Spinal cord (tissue), 10 donors: ENCODE measurements around the gene DYNC1H1. TPM values are rescaled to one million over a fixed set of nuclear protein-coding genes. Genes with fewer than 3 reads are reported as not detected.

Source experiments
- DNase-seq, 6 donors: peaks; one replicate each; pipeline versions ENCODE4 v3.0.0 to v3.0.0-alpha.2; 2013 to 2015; ENCODE audit warnings: low spot score in 6 of 6, low read depth in 4 of 6
- H3K27ac ChIP-seq: one replicate; pipeline ENCODE4 v1.5.1; 2013; ENCODE audit warnings: low read depth, low read length, control low read depth
- H3K27me3 ChIP-seq: one replicate; pipeline ENCODE4 v1.6.1; 2013; ENCODE audit warnings: low read length; ENCODE audit not compliant: control insufficient read depth, insufficient read depth
- H3K36me3 ChIP-seq: one replicate; pipeline ENCODE4 v1.6.1; 2013; ENCODE audit warnings: low read length; ENCODE audit not compliant: control insufficient read depth, insufficient read depth
- H3K4me1 ChIP-seq: one replicate; pipeline ENCODE4 v1.6.1; 2013; ENCODE audit warnings: low read length; ENCODE audit not compliant: control insufficient read depth, insufficient read depth
- H3K4me3 ChIP-seq: one replicate; pipeline ENCODE4 v1.5.1; 2013; ENCODE audit warnings: low read depth, low read length, control low read depth
- H3K9me3 ChIP-seq: one replicate; pipeline ENCODE4 v1.6.1; 2013; ENCODE audit warnings: low read length; ENCODE audit not compliant: control insufficient read depth, insufficient read depth
- WGBS: methylation state at CpG from one replicate; pipeline ENCODE4 v1.1.5; 2013; ENCODE audit warnings: missing lambda C conversion rate; ENCODE audit not compliant: insufficient coverage; 5-methylcytosine and 5-hydroxymethylcytosine counted together
- polyA plus RNA-seq, 2 donors: library from polyadenylated mRNA; unstranded; fragments of 120-200 nt; gene quantifications; one replicate each; pipeline ENCODE4 v1.2.1, GENCODE V29; 2013; ENCODE audit not compliant: insufficient read length in 2 of 2
- total RNA-seq, 2 donors: library from RNA; depleted of rRNA in 1 of 2; stranded (reverse); fragments of 120-200 nt in 1 of 2; fragments of >200 nt in 1 of 2; gene quantifications; one replicate each; pipeline versions ENCODE4 v1.2.3 to v1.2.4, GENCODE V29; 2013 to 2014
- donor health status: healthy.

DYNC1H1 gene
- total and polyA plus RNA-seq, 4 donors = 534 to 818 (median 636) TPM

GRCh38 chr14:102007916-102008418 lies 43.6 kb downstream of the DYNC1H1 start:
- Histone ChIP-seq H3K27me3 (no peaks in the 10 kb centered on the region), H3K27ac (no peak overlapping the region), H3K36me3 (peaks cover 90% of the 10 kb centered on the region), H3K4me1 (no peaks in the 10 kb centered on the region), H3K9me3 (no peaks in the 10 kb centered on the region), H3K4me3 (no peak overlapping the region)
- 70% methylated on average over 6 of the region's 14 CpGs for WGBS
- DNase-seq = no peak

- peak in 1 of 6 donors; percentile 11 for DNase-seq
- H3K4me3 ChIP-seq = no peak overlapping the region
- H3K36me3 ChIP-seq = peaks cover 90% of the 10 kb centered on the region
- no peaks in the 10 kb centered on the region for H3K27me3 ChIP-seq
- H3K27ac ChIP-seq = no peak overlapping the region
- WGBS = 54% methylated on average over 6 of the region's 8 CpGs
- H3K4me1 ChIP-seq = no peaks in the 10 kb centered on the region
- no peaks in the 10 kb centered on the region for H3K9me3 ChIP-seq
Observed at GRCh38 chr14:102008891-102009290, 44.5 kb downstream of the DYNC1H1 start.

- WGBS = 98% methylated on average over 4 of the region's 8 CpGs
- Histone ChIP-seq H3K27ac (no peak overlapping the region), H3K27me3 (no peaks in the 10 kb centered on the region), H3K4me1 (no peaks in the 10 kb centered on the region), H3K9me3 (no peaks in the 10 kb centered on the region), H3K4me3 (no peak overlapping the region), H3K36me3 (peaks cover 94% of the 10 kb centered on the region)
- no peak for DNase-seq
Observed at GRCh38 chr14:102011631-102012030, 47.3 kb downstream of the DYNC1H1 start.

GRCh38 chr14:102012336-102012735 lies 48.0 kb downstream of the DYNC1H1 start:
- no peak overlapping the region for H3K27ac ChIP-seq
- H3K4me1 ChIP-seq = no peaks in the 10 kb centered on the region
- WGBS = 95% methylated on average over 7 of the region's 7 CpGs
- DNase-seq = no peak
- no peaks in the 10 kb centered on the region for H3K9me3 ChIP-seq
- peaks cover 96% of the 10 kb centered on the region for H3K36me3 ChIP-seq
- H3K27me3 ChIP-seq = no peaks in the 10 kb centered on the region
- no peak overlapping the region for H3K4me3 ChIP-seq

- no peaks in the 10 kb centered on the region for H3K9me3 ChIP-seq
- H3K4me1 ChIP-seq = no peaks in the 10 kb centered on the region
- DNase-seq = no peak
- no peak overlapping the region for H3K27ac ChIP-seq
- no peaks in the 10 kb centered on the region for H3K27me3 ChIP-seq
- peaks cover 96% of the 10 kb centered on the region for H3K36me3 ChIP-seq
- no peak overlapping the region for H3K4me3 ChIP-seq
- WGBS = 93% methylated on average over 8 of the region's 10 CpGs
Observed at GRCh38 chr14:102013669-102014200, 49.4 kb downstream of the DYNC1H1 start.

- no peak for DNase-seq
- Histone ChIP-seq H3K27ac (no peak overlapping the region), H3K27me3 (no peaks in the 10 kb centered on the region), H3K4me1 (no peaks in the 10 kb centered on the region), H3K36me3 (peaks cover 96% of the 10 kb centered on the region), H3K9me3 (no peaks in the 10 kb centered on the region), H3K4me3 (no peak overlapping the region)
- 97% methylated on average over 13 of the region's 16 CpGs for WGBS
Observed at GRCh38 chr14:102015045-102015685, 50.8 kb downstream of the DYNC1H1 start.

GRCh38 chr14:102015771-102016170 lies 51.4 kb downstream of the DYNC1H1 start:
- no peak overlapping the region for H3K27ac ChIP-seq
- H3K4me3 ChIP-seq = no peak overlapping the region
- no peaks in the 10 kb centered on the region for H3K4me1 ChIP-seq
- 97% methylated on average over 19 of the region's 19 CpGs for WGBS
- no peaks in the 10 kb centered on the region for H3K27me3 ChIP-seq
- no peaks in the 10 kb centered on the region for H3K9me3 ChIP-seq
- peaks cover 96% of the 10 kb centered on the region for H3K36me3 ChIP-seq
- DNase-seq = no peak

GRCh38 chr14:102016420-102017090 lies 52.2 kb downstream of the DYNC1H1 start:
- DNase-seq = no peak
- Histone ChIP-seq H3K4me1 (no peaks in the 10 kb centered on the region), H3K9me3 (no peaks in the 10 kb centered on the region), H3K27me3 (no peaks in the 10 kb centered on the region), H3K36me3 (peaks cover 98% of the 10 kb centered on the region), H3K27ac (no peak overlapping the region), H3K4me3 (no peak overlapping the region)
- WGBS = 94% methylated on average over 18 of the region's 21 CpGs

GRCh38 chr14:102018251-102018650 lies 53.9 kb downstream of the DYNC1H1 start:
- H3K36me3 ChIP-seq = peaks cover 100% of the 10 kb centered on the region
- H3K4me3 ChIP-seq = no peak overlapping the region
- DNase-seq = no peak
- 96% methylated on average over 18 of the region's 19 CpGs for WGBS
- no peaks in the 10 kb centered on the region for H3K4me1 ChIP-seq
- no peaks in the 10 kb centered on the region for H3K9me3 ChIP-seq
- H3K27me3 ChIP-seq = no peaks in the 10 kb centered on the region
- no peak overlapping the region for H3K27ac ChIP-seq
